Measurements from ENCODE around the gene KIAA0513.

KIAA0513 gene

DNA sequence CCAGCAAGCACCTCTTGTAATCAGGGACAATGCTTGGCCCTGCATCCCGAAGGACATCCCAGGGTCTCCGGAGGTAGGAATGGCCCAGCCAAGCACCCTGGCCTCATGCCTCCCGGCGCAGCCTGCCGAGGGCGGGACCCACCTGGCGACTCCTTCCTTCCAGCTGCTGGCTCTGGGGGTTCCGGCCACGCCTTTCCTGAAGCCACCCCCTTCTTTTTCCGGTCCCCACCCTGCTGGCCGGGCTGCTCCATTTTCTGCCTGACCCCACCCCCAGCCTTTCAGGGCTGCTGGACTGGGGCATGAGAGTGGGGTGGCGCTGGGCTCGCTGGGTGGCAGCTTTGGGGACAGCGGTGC, 107.2 kb downstream of the KIAA0513 start:
- TF ChIP-seq PAX5 (IDR thresholded peaks at IDR 0.05; ENCODE audit: insufficient read depth, low read length, severe bottlenecking) (no peak), POLR2AphosphoS5 (IDR thresholded peaks at IDR 0.05; ENCODE audit: low read depth, low read length) (no peak)
- DNase-seq (ENCODE audit: insufficient read length, low spot score) (no peak), FAIRE-seq (no peak)

DNA sequence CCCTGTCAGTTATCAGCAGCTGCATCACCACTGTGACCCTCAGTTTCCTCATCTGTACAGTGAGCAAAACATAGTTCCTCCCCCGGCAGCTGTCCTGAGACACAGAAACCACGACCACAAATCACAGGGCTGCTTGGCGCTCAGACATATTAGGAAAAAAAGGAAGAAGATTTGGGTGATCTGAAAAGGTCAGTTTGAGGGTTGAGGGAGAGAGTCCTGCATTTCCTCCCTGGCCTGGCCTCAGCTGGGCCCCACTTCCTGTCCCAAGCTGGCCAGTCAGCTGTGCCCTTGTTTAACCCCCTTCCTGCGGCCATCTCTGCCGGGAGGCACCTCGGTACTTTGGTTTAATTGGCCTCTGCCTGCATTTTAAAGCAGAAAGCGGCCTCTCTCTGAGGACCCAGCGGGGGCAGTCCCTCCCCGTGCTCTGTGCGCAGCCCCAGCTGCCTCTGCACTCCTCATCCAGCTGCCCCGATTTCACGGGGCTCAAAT, 108.7 kb downstream of the KIAA0513 start:
- FAIRE-seq = peak; percentile 52
- DNase-seq (ENCODE audit: insufficient read length, low spot score) = no peak
- TF ChIP-seq SPI1 (IDR thresholded peaks at IDR 0.05; ENCODE audit: low read depth, low read length) = peak; percentile 37; the same call in 1 of the 2 replicates
- no peak for TF ChIP-seq TAF1 (IDR thresholded peaks at IDR 0.05; ENCODE audit: low read depth, low read length)

DNA sequence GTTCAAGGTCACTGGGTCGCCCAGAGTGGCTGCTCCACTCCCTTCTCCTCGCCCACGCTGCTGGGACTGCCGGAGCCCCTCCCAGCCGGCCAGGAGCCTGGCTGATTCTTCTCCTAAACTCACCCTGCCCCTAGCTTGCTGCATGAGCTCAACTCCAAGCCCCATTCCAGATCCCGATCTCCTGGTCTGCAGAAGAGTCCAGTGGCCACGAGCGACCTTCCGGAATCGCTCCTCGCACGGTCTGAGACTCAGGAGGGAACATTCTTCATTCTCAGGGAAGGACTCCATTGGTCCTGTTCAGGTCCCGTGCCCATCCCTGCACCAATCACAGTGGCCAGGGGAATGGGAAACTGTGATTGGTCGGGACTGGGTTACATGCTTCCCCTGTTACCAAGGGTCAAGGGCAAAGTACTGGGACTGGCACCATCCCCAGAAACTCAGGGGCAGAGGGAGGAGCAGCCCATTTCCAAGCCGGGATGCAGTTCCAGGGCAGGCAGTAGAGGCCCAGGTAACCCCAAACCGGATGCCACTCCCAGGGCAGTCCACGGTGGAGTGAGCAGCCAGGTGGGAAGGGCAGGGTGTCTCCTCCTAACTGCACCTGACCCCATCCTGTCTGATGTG, 109.2 kb downstream of the KIAA0513 start:
- FAIRE-seq = no peak
- no peak for TF ChIP-seq PAX5 (IDR thresholded peaks at IDR 0.05; ENCODE audit: insufficient read depth, low read length, severe bottlenecking)
- TF ChIP-seq POLR2A (IDR thresholded peaks at IDR 0.05; ENCODE audit: low read depth, low read length) = no peak
- no peak for TF ChIP-seq POLR2AphosphoS5 (IDR thresholded peaks at IDR 0.05; ENCODE audit: low read depth, low read length)
- TF ChIP-seq POU2F2 (IDR thresholded peaks at IDR 0.05; ENCODE audit: low read depth, low read length) = 0 out of 2 replicates have a peak, but pooled peaks have one; percentile 20
- no peak for DNase-seq (ENCODE audit: insufficient read length, low spot score)

DNA sequence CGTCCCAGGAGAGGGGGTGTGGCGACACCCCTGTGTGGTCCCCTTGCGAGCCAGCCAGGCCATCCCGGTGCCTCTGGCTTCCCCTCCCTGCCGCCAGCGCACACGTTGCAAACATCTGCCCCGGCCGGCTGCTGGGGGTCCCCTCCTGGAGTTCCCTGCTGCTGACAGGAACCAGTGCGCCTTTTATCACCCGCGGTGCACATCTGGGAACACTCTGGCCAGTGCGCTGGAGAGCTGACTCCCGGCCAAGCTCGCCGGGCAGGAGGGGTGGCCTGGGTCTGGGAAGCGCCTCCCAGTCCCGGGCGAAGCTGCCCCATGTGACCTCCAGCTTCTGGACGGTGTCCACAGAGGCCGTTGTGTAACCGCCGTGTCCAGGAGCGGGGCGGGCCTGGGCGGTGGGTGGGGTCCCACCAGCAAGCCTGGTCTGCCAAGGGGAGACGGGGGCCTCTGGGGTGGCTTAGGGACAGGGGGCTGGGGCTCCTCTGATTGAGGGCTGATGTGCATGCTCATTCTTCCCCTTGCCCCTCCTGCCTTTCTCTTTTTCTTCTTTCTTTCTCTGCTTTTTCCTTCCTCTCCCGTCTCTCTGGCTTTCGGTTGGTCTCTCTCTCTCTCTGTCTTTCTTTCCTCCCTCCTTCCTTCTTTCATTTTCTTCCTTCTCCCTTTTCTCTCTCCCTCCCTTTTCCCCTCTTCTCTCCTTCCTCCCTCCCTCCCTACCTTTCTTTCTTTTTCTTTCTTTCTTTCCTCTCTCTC, 109.9 kb downstream of the KIAA0513 start:
- DNase-seq (ENCODE audit: insufficient read length, low spot score) = no peak
- TF ChIP-seq TAF1 (IDR thresholded peaks at IDR 0.05; ENCODE audit: low read depth, low read length) (no peak), PAX5 (IDR thresholded peaks at IDR 0.05; ENCODE audit: insufficient read depth, low read length, severe bottlenecking) (no peak), SPI1 (IDR thresholded peaks at IDR 0.05; ENCODE audit: low read depth, low read length) (no peak), POU2F2 (IDR thresholded peaks at IDR 0.05; ENCODE audit: low read depth, low read length) (no peak), POLR2AphosphoS5 (IDR thresholded peaks at IDR 0.05; ENCODE audit: low read depth, low read length) (no peak), POLR2A (IDR thresholded peaks at IDR 0.05; ENCODE audit: low read depth, low read length) (no peak)
- no peak for FAIRE-seq

DNA sequence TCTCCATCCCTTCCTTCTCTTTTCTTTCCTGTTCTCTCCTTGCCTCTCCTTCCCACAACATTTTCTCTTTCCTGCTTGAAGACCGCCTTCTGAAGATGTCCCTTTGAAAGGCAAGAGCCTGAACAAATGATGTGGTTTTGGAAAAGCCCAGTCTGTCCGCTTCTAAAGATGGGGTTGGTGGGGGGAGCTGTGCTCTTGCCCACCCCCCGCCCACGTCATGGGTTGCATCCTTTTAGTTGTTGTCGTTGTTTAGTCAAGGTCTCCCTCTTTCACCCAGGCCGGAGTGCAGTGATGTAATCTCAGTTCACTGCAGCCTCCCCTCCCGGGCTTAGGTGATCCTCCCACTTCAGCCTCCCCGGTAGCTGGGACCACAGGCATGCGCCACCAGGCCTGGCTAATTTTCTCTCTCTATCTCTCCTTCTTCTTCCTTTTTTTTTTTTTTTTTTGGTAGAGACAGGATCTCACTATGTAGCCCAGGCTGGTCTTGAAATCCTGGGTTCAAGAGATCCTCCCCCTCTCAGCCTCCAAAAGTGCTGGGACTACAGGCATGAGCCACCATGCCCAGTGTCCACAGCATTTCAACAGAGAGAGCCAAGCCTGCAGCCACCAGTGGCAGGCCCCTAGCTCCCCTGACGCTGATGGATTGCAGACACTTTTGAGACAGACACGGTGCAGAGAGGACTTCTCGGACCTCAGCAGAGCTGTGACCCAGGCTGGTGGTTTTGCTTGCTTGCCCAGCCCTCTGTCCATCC, 110.7 kb downstream of the KIAA0513 start:
- TF ChIP-seq POU2F2 (IDR thresholded peaks at IDR 0.05; ENCODE audit: low read depth, low read length) (no peak), SPI1 (IDR thresholded peaks at IDR 0.05; ENCODE audit: low read depth, low read length) (no peak), POLR2AphosphoS5 (IDR thresholded peaks at IDR 0.05; ENCODE audit: low read depth, low read length) (no peak), TAF1 (IDR thresholded peaks at IDR 0.05; ENCODE audit: low read depth, low read length) (no peak), POLR2A (IDR thresholded peaks at IDR 0.05; ENCODE audit: low read depth, low read length) (no peak), PAX5 (IDR thresholded peaks at IDR 0.05; ENCODE audit: insufficient read depth, low read length, severe bottlenecking) (no peak)
- FAIRE-seq = no peak
- no peak for DNase-seq (ENCODE audit: insufficient read length, low spot score)

DNA sequence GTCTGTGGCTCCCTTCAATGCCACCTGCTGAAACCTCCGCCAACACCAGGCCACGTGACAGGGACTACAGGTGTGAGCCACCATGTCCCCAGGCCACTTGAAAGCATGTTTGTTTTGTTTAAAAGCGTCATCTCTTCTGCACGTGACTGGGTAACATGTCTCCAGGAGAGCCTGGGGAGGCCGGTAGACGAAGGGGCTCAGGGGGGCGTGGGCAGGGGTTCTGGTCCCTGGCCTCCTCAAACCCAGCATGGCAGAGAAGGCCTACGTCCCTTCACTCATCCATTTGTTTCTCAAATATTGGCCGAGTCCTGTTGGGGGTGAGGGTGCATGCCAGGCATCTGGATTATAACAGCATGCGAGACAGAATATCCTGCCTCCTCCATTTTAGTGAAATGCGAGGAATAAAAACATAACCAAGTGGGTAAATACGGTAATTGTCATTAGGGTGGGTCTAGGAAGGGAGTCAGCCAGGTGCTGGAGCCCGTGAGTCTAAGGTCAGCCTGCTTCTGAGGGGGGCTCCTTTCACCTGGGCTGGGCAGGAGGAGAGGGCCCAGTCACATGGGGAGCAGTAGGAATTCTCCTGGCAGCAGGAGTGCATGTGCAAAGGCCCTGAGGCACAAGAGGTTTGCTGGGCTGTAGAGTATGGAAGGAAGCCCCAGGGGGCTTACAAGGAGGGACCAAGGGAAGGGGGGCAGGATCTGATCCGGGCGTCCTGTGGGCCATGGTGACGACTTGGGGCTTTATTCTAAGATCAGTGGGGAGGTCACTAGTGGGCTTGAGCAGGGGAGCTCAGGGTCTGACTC, 111.4 kb downstream of the KIAA0513 start:
- FAIRE-seq = no peak
- DNase-seq (ENCODE audit: insufficient read length, low spot score) = no peak
- TF ChIP-seq POLR2A (IDR thresholded peaks at IDR 0.05; ENCODE audit: low read depth, low read length) (no peak), SPI1 (IDR thresholded peaks at IDR 0.05; ENCODE audit: low read depth, low read length) (no peak), POLR2AphosphoS5 (IDR thresholded peaks at IDR 0.05; ENCODE audit: low read depth, low read length) (no peak), PAX5 (IDR thresholded peaks at IDR 0.05; ENCODE audit: insufficient read depth, low read length, severe bottlenecking) (no peak), TAF1 (IDR thresholded peaks at IDR 0.05; ENCODE audit: low read depth, low read length) (no peak), POU2F2 (IDR thresholded peaks at IDR 0.05; ENCODE audit: low read depth, low read length) (no peak)

DNA sequence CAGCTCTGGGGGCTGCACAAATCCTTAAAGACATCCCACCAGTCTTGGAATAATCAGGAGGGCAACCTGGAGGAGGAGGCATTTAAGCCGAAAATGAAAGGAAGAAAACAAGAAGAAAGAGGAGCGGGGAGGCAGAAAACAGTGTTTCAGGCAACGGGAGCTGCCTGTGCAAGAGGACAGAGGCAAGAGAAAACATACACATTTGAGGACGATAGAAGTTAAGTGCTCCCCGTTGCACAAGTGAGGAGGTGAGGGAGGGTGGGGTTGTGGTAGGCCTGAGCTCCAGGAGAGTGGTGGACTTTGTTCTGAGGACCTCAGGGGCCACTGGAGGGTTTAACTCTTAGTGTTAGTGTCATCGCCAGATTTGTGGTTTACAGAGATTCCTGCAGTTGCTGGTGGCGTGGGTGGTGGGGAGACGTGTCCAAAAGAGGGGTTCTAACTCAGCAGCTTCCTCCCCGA, 112.3 kb downstream of the KIAA0513 start:
- FAIRE-seq = no peak
- TF ChIP-seq TAF1 (IDR thresholded peaks at IDR 0.05; ENCODE audit: low read depth, low read length) (no peak), POU2F2 (IDR thresholded peaks at IDR 0.05; ENCODE audit: low read depth, low read length) (0 out of 2 replicates have a peak, but pooled peaks have one; percentile 20)

DNA sequence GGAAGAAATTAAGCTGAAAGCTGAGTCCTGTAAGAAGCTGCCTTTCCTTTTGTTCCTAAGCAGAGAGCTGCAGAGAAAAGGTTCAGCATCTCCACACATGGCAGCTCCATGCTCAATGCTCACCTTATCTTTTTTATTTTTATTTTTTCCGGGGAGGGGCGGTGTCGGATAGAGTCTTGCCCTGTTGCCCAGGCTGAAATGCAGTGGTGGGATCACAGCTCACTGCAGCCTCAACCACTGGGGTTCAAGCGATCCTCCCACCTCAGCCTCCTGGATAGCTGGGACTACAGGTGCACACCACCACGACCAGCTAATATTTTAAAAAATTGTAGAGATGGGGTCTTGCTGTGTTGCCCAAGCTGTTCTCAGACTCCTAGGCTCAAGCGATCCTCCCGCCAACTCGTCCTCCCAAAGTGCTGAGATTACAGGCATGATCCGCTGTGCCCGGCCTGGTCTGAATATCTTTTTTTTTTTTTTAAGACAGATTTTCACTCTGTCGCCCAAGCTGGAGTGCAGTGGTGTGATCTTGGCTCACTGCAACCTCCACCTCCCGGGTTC, 112.9 kb downstream of the KIAA0513 start:
- FAIRE-seq = no peak
- DNase-seq (ENCODE audit: insufficient read length, low spot score) = no peak
- no peak for TF ChIP-seq PAX5 (IDR thresholded peaks at IDR 0.05; ENCODE audit: insufficient read depth, low read length, severe bottlenecking)
- no peak for TF ChIP-seq POLR2AphosphoS5 (IDR thresholded peaks at IDR 0.05; ENCODE audit: low read depth, low read length)
- TF ChIP-seq TAF1 (IDR thresholded peaks at IDR 0.05; ENCODE audit: low read depth, low read length) = no peak
- no peak for TF ChIP-seq POU2F2 (IDR thresholded peaks at IDR 0.05; ENCODE audit: low read depth, low read length)
- TF ChIP-seq SPI1 (IDR thresholded peaks at IDR 0.05; ENCODE audit: low read depth, low read length) = no peak

More for the DNA sequence above, 112.3 kb downstream of the KIAA0513 start:
- no peak for DNase-seq (ENCODE audit: insufficient read length, low spot score)

DNA sequence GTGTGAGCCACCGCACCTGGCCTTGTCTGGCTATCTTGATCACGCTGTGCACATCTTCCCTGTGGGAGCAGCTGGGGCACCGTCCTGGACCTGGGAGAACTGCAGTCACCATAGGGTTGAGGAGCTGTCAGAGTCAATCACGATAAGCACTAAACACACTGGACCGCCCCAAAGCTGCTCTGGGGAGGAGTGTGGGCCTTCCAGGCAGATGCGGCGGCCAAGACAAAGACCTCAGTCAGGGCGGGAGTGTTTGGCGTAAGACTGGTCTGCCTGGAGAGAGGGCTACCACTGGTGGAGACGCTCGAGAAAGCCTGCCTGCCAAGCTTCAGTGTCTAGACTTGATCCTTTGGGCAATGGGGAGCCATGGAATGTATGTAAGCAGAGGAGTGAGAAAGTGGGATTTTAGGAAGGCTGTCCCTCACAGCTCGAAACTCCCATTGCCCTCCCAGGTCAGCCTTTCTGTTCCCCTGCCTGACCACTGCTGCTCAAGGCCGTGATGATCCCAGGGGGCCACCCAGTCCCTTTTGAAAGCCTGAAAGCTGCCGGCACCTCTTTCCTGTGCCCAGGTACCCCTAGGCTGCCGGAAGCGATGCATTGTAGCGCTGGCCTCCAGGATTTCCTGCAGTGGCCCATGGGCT, 114.0 kb downstream of the KIAA0513 start:
- TF ChIP-seq POU2F2 (IDR thresholded peaks at IDR 0.05; ENCODE audit: low read depth, low read length) = no peak
- TF ChIP-seq TAF1 (IDR thresholded peaks at IDR 0.05; ENCODE audit: low read depth, low read length) = no peak
- no peak for TF ChIP-seq PAX5 (IDR thresholded peaks at IDR 0.05; ENCODE audit: insufficient read depth, low read length, severe bottlenecking)
- TF ChIP-seq POLR2AphosphoS5 (IDR thresholded peaks at IDR 0.05; ENCODE audit: low read depth, low read length) = no peak
- no peak for TF ChIP-seq SPI1 (IDR thresholded peaks at IDR 0.05; ENCODE audit: low read depth, low read length)
- TF ChIP-seq POLR2A (IDR thresholded peaks at IDR 0.05; ENCODE audit: low read depth, low read length) = no peak
- FAIRE-seq (no peak), DNase-seq (ENCODE audit: insufficient read length, low spot score) (no peak)
